Measurements from ENCODE around the gene KLF13. TPM values are rescaled to one million over a fixed set of nuclear protein-coding genes. Genes with fewer than 3 reads are reported as not detected.

KLF13 gene
- total RNA-seq, 1 donor from 2014 or later, result 129 TPM

DNA sequence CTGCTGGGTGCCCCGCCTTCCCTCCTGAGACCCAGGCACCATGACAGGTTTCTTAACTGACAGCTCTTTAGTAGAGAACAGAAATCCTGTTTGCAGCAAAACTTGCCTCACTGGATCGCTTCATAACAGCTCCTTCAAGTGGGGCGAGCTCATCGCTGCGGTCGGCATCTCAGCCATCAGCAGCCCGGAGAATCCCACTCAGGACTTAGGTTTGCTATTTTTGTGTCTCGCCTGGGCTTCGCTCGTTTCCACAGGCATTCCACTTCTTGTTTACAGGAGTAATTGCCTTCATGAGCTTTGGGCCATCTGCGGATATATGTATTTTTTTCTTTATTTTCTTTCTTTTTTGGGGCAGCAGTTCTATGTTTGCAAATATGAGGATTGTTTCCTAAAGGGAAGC, 15.7 kb downstream of the KLF13 start:
- DNase-seq (ENCODE audit: low spot score), result no peak
- intact Hi-C loops (cut with micrococcal nuclease), result no loop called here
- Mint-ChIP-seq H3K36me3 (ENCODE audit: low read depth) (peaks cover 15% of the 10 kb centered on the region), H3K27me3 (ENCODE audit: insufficient read depth) (no peaks in the 10 kb centered on the region), H3K9me3 (no peaks in the 10 kb centered on the region), H3K4me1 (ENCODE audit: low read depth) (peaks cover 98% of the 10 kb centered on the region), H3K4me3 (peak overlapping the region; percentile 67), H3K27ac (peak overlapping the region; percentile 99)

DNA sequence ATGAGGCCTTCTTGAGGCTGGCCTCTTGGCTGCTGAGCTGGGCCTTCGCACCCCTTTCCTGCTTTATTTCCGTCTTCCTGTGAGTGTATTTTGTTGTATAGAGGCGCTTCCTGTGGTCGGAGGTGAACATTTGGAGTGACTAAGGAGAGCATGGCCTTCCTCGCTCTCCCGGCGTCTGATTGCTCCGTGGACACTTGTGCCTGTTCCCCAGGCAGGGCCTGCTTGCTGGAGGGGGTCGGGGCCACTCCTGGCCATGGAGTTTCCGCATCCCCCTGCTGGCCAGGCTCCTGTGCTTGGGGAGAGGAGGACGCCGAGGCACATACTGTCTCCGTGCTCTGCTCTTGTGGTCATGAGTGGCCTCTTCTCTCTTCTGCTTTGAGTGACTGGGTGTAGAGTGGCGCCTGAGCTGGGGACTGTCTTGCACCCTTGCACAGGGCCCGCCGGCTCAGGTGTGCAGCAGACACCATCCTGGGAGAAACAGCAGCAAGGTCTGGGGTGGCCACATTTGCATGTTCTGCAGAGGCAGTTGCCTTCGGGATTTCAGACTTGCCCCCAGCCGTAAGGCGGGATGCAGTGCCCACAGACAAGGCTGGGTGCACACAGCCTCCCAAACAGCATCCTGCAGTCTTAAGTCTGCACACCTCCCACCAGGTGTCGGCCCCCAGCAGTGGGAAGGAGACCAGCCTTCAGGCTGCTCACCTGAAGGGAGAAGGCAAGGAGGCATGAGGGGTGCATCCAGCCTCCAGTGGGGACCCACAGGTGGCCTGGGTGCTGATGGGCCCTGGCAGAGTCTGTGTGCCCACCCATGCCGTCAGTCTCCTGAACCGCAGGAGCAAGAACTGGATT, 16.4 kb downstream of the KLF13 start:
- Mint-ChIP-seq H3K4me1 (ENCODE audit: low read depth) (peaks cover 98% of the 10 kb centered on the region), H3K27ac (peak overlapping the region; percentile 99), H3K9me3 (no peaks in the 10 kb centered on the region), H3K27me3 (ENCODE audit: insufficient read depth) (no peaks in the 10 kb centered on the region), H3K36me3 (ENCODE audit: low read depth) (peaks cover 19% of the 10 kb centered on the region), H3K4me3 (peak overlapping the region; percentile 89)
- DNase-seq (ENCODE audit: low spot score), result no peak
- intact Hi-C loops (cut with micrococcal nuclease), result no loop called here

DNA sequence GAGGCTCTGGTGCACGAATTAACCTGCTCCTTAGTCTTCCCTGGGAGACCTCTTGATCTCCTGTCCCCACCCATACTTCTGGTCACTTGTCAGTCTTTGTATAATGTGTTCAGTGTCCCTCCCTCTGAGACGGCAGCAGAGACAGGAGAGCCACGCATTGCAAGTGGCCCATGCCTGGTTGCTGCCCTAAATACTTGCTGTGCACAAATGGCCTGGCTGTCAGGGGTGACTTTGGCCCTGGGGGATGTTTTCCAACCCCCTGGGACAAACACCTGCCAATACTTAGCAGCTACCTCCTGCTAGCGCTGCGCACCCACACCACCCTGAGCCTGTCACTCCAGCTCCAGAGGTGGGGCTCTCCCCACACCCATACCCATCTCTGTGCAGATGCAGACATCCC, 17.2 kb downstream of the KLF13 start:
- peak overlapping the region; percentile 89 for H3K4me3 Mint-ChIP-seq
- H3K9me3 Mint-ChIP-seq, result no peaks in the 10 kb centered on the region
- peaks cover 97% of the 10 kb centered on the region for H3K4me1 Mint-ChIP-seq (ENCODE audit: low read depth)
- H3K36me3 Mint-ChIP-seq (ENCODE audit: low read depth), result peaks cover 22% of the 10 kb centered on the region
- intact Hi-C loops (cut with micrococcal nuclease), result loop anchor here (2.0 kb wide), 1 partner anchor 77 kb away; no protein-coding TSS in a partner anchor
- DNase-seq (ENCODE audit: low spot score), result no peak
- H3K27ac Mint-ChIP-seq, result peak overlapping the region; percentile 99
- H3K27me3 Mint-ChIP-seq (ENCODE audit: insufficient read depth), result no peaks in the 10 kb centered on the region

DNA sequence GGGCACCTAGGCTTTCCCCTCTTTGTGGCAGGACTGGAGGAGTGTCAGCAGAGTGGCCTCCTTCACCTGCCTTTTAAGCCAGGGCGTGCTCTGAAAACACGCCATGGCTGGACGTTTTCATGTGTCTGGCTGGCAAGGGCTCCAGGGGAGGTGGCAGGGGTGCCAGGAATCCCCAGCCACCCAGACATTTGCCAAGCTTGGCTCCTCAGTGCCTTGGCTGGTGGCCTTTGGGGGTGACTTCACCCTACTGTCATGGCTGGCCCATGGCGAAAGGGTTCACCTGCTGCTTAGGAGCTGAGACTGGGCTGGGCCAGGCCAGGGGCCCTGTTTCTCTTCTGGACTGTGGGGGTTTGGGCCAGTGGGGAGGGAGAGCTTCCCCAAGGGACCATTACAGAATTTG, 17.6 kb downstream of the KLF13 start:
- peaks cover 94% of the 10 kb centered on the region for H3K4me1 Mint-ChIP-seq (ENCODE audit: low read depth)
- no peaks in the 10 kb centered on the region for H3K9me3 Mint-ChIP-seq
- no peaks in the 10 kb centered on the region for H3K27me3 Mint-ChIP-seq (ENCODE audit: insufficient read depth)
- DNase-seq (ENCODE audit: low spot score), result no peak
- peak overlapping the region; percentile 99 for H3K27ac Mint-ChIP-seq
- H3K4me3 Mint-ChIP-seq, result peak overlapping the region; percentile 89
- H3K36me3 Mint-ChIP-seq (ENCODE audit: low read depth), result peaks cover 21% of the 10 kb centered on the region
- intact Hi-C loops (cut with micrococcal nuclease), result loop anchor here (2.0 kb wide), 1 partner anchor 77 kb away; no protein-coding TSS in a partner anchor

DNA sequence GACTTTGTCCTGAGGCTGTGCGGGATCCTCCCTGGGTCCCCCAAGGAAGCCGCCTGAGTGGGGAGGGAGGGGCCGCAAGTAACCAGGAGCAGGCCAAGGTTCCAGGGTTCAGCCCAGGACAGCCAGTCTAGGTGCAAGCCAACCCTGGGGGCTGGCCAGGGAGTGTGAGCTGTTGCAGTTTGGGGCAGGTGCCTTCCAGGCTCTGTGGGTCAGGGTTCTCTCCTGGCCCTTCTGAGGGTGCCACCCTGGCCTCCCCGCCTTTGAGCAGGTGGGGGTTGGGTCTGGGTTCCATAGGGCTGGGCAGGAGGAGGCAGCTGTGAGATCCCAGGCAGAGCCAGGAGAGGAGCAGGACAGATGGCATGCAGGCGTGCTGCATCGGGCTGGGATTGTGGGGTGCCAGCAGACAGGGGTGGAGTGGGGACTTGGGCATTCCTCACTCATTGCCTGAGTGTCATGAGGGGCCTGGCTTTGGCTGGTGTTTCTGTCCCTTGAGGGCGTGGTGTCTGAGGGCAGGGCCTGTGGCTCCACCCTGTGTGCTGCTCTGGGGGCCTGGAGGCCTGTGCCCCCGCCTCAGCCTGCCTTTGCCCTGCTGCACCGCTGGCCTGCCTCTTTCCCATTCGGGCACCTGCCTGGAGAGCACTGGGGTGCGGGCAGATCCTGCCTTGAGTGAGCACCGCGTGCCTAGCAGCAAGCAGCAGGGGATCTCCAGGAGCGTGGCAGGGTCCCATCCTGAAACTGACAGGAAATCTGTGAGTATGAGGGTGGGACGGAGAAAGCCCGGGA, 18.4 kb downstream of the KLF13 start:
- H3K27me3 Mint-ChIP-seq (ENCODE audit: insufficient read depth), result no peaks in the 10 kb centered on the region
- peak overlapping the region; percentile 89 for H3K4me3 Mint-ChIP-seq
- H3K9me3 Mint-ChIP-seq, result no peaks in the 10 kb centered on the region
- intact Hi-C loops (cut with micrococcal nuclease), result loop anchor here (2.0 to 5.0 kb wide), 2 partner anchors 78 to 353 kb away; partner anchors contain the start of gene MTMR10
- H3K27ac Mint-ChIP-seq, result peak overlapping the region; percentile 99
- peaks cover 23% of the 10 kb centered on the region for H3K36me3 Mint-ChIP-seq (ENCODE audit: low read depth)
- DNase-seq (ENCODE audit: low spot score), result no peak
- peaks cover 94% of the 10 kb centered on the region for H3K4me1 Mint-ChIP-seq (ENCODE audit: low read depth)

DNA sequence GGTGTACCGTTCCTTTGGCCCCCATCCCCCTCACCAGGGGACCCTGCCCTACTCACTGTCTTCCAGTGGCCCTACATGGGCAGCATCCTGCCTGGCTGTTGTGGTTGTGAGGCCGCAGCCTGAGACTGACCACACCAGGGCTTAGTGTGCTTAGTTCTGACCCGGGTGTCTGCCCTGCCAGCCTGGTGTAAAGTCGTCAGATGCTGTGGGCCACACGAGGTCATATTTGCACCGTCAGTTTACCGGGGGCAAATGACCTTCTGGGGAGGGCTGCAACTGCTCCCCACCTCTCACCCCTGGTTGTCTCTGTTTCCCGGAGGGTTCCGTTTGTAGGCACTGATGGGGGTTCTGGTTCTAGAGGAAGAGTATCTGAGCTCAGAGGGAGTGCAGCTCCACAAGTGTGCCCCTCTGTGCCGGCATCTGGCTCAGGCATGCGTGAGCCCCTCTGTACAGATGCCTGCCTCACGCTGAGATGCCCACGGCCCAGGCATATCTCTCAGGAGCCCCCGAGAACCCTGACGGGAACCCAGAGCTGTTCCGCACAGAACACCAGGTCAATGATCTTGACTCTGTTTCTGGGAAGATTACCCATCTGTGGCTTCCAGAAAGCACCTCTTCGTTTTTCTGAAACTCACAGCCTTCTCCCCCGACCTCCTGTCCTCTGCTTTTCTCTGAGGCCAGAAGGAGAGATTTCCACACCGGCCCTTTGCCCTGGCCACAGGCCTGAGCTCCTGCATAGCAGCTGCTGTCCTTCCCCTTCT, 19.2 kb downstream of the KLF13 start:
- intact Hi-C loops (cut with micrococcal nuclease), result loop anchor here (1.0 to 5.0 kb wide), 7 partner anchors 7 to 353 kb away; partner anchors contain the start of gene MTMR10
- DNase-seq (ENCODE audit: low spot score), result no peak

DNA sequence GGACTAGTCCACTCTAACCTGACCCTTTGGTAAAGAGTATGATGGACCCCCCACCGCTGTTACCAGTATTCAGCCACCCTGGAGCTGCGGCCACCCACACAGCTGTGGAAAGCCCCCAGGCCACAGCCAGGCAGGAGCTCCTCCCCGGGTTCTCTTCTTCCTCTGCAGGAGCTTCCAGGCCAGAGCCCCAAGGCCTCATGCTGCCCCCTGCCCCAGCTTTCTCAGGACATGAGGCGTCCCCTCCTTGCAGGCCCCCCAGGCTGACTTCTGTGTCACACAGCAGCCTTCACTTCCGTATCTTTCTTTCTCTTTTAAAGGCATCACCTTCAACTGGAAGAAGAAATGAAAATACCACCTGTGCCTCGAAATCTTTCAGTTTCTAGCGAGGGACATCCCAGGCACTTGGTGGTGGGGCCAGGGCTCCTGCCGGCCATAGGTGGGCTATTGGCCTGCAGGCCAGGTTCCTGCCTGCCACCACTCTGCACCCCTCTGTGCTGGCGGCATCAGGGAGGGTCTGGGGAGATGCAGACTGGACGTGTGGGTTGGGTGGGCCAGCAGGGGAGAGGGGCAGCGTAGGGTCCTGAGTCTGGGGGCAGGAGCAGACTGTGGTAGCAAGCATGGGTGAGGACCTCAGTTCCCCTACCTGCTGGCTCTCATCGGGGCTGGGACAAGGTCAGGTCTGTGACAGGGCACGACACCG, 19.9 kb downstream of the KLF13 start:
- peaks cover 28% of the 10 kb centered on the region for H3K36me3 Mint-ChIP-seq (ENCODE audit: low read depth)
- peak overlapping the region; percentile 99 for H3K27ac Mint-ChIP-seq
- no peaks in the 10 kb centered on the region for H3K27me3 Mint-ChIP-seq (ENCODE audit: insufficient read depth)
- intact Hi-C loops (cut with micrococcal nuclease), result loop anchor here (1.0 to 5.0 kb wide), 9 partner anchors 8 to 354 kb away; partner anchors contain the start of gene MTMR10
- H3K4me1 Mint-ChIP-seq (ENCODE audit: low read depth), result peaks cover 96% of the 10 kb centered on the region
- no peaks in the 10 kb centered on the region for H3K9me3 Mint-ChIP-seq
- H3K4me3 Mint-ChIP-seq, result peak overlapping the region; percentile 89
- peak; percentile 38 for DNase-seq (ENCODE audit: low spot score)

More for the DNA sequence above, 19.2 kb downstream of the KLF13 start:
- H3K4me1 Mint-ChIP-seq (ENCODE audit: low read depth), result peaks cover 94% of the 10 kb centered on the region
- H3K27ac Mint-ChIP-seq, result peak overlapping the region; percentile 99
- H3K9me3 Mint-ChIP-seq, result no peaks in the 10 kb centered on the region
- peak overlapping the region; percentile 89 for H3K4me3 Mint-ChIP-seq
- H3K27me3 Mint-ChIP-seq (ENCODE audit: insufficient read depth), result no peaks in the 10 kb centered on the region
- peaks cover 22% of the 10 kb centered on the region for H3K36me3 Mint-ChIP-seq (ENCODE audit: low read depth)

DNA sequence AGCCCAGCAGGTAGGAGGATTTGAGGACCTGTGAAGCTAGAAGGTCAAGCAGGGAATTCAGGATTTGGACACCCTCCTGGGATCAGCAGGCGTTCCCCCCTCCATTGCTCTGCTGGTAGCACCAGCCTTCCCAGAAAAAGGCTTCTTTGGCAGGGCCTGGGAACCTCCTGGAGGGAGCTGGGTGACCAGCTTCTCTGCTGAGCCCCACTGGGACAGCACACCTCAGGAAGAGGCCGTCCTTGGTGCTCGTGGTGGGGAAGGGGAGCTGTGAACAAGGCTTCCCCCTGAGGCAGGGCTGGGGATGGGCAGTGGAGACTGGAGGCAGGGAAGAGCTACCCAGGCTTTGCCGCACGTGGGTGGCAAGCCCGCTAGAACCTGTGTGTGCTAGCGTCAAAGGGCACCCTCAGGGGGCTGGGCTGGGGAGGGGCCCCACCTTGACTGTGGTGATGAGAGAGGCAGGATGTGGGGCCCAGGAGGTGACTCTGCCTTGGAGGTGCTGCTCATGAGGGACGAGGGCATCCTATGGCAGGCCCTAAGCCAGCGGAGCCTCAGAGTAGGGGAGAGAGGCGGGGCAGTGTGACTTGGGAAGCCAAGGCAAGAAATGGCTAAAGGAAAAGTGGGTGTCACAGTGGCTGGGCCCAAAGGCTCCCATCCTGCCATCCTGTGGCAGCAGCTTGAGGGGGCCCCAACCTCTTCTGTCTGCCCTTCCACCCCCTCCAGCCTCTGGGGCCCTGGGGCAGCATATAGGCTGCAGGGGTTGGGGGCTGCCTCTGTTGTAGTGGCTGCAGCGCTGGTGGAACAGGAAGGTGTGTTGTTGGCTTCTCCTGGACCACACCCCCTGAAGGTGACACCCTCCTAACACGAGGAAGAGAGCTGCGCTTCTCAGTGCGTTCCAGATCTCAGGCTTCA, 20.7 kb downstream of the KLF13 start:
- no peaks in the 10 kb centered on the region for H3K9me3 Mint-ChIP-seq
- H3K27ac Mint-ChIP-seq, result peak overlapping the region; percentile 99
- peaks cover 28% of the 10 kb centered on the region for H3K36me3 Mint-ChIP-seq (ENCODE audit: low read depth)

DNA sequence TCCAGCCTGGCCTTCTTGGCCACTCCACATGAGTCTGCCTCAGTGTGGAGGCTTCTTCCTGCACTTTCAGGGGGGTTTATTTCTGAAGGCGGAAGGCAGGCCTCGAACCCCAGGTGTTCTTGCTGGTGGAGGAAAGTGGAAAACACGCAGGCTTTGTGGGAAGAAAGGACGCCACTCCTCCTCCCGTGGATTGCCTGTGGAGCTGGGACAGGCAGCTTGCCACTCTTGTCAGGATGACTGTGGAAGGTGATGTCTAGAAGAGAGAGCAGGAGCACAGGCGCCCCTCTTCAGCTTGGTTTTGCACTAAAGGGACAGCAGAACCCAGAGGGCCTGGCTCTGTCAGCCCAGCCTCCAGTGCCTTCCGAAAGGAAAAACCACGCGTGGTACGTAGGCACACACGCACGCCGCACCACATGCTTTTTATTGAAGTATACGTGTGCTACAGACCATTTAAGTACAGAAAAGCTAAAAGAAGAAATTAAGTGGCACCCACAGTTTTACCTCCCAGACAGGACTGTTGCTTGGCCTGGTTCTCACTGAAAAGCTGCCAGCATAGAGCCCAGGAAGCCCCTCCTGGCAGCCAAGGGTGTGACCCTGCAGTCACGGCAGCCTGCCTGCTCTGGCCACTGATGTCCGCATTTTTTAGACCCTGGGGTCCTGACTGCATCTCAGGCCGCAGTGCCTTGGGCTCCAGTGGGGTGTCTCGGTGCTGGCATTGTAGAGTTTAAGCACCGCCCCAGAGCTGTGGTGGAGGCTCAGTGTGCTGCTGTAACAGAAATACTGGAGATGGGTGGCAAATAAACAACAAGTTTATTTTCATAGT, 21.6 kb downstream of the KLF13 start:
- Mint-ChIP-seq H3K4me1 (ENCODE audit: low read depth) (peaks cover 96% of the 10 kb centered on the region), H3K9me3 (no peaks in the 10 kb centered on the region), H3K27ac (peak overlapping the region; percentile 99), H3K27me3 (ENCODE audit: insufficient read depth) (no peaks in the 10 kb centered on the region), H3K36me3 (ENCODE audit: low read depth) (peaks cover 23% of the 10 kb centered on the region), H3K4me3 (peak overlapping the region; percentile 56)
- intact Hi-C loops (cut with micrococcal nuclease), result loop anchor here (1.0 to 5.0 kb wide), 5 partner anchors 9 to 356 kb away; partner anchors contain the start of gene MTMR10
- no peak for DNase-seq (ENCODE audit: low spot score)

More for the DNA sequence above, 20.7 kb downstream of the KLF13 start:
- peaks cover 96% of the 10 kb centered on the region for H3K4me1 Mint-ChIP-seq (ENCODE audit: low read depth)
- peak overlapping the region; percentile 89 for H3K4me3 Mint-ChIP-seq
- no peaks in the 10 kb centered on the region for H3K27me3 Mint-ChIP-seq (ENCODE audit: insufficient read depth)
- intact Hi-C loops (cut with micrococcal nuclease), result loop anchor here (1.0 to 5.0 kb wide), 5 partner anchors 10 to 355 kb away; partner anchors contain the start of gene MTMR10
- DNase-seq (ENCODE audit: low spot score), result peak; percentile 73

DNA sequence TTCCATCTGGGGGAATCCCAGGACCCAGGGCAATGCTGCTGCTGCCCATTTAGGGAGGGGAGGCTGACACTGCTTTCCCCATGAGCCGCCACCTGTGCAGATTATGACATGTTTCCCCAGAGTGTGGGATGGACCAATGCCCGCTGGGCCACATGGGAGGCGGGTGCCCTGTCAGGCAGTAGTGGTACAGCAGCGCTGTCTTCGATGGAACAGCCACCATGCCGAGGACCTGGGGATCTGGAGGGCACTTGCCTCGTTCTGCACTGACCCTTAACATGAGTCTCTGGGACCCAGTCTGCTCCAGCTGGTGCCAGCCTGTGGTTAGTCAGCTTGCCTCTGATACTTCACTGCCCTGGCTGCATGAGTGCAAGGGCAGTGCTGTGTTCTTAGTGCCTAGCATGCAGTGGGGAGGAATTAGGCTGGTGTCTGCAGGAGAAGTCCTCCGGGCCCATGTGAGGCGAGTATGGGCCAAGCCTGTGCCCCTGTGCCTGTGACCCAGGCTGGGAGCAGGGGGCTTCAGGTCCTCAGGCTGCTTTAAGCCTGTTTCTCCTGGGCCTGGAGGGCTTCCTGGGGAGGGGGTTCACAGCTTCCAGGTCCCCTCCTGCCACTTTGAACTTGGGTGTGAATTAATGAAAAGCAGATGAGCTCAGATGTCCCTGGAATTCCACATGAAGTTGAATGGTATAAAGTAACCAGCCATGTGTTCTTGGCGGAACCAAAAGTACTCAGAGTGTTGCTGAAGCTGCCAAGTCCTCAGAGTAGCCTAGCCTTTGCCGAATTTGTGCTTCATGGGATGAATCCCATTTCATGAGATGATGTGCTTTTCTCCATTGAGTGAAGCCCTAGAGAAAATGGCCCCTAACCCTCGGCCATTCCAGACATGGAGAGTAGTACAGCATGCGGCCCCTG, 22.9 kb downstream of the KLF13 start:
- H3K9me3 Mint-ChIP-seq, result no peaks in the 10 kb centered on the region
- peak overlapping the region; percentile 89 for H3K27ac Mint-ChIP-seq
- intact Hi-C loops (cut with micrococcal nuclease), result loop anchor here (5.0 kb wide), 1 partner anchor 357 kb away; the partner anchor contains the start of gene MTMR10
- H3K4me3 Mint-ChIP-seq, result peak overlapping the region; percentile 58
- DNase-seq (ENCODE audit: low spot score), result no peak
- peaks cover 92% of the 10 kb centered on the region for H3K4me1 Mint-ChIP-seq (ENCODE audit: low read depth)
- H3K36me3 Mint-ChIP-seq (ENCODE audit: low read depth), result peaks cover 25% of the 10 kb centered on the region
- no peaks in the 10 kb centered on the region for H3K27me3 Mint-ChIP-seq (ENCODE audit: insufficient read depth)
